A204.1 (cell line): ENCODE measurements around the gene ACOT11.

Source experiments
- FAIRE-seq: peaks from 2 replicates; lab custom pipeline; 2012; peaks lifted over from hg19 to GRCh38; lab: Jason Lieb, UNC

Gene ACOT11

GRCh38 chr1:54564312-54565112 lies 16.5 kb downstream of the ACOT11 start:
- FAIRE-seq, result no peak

- no peak for FAIRE-seq
Observed at GRCh38 chr1:54565113-54565501, 17.1 kb downstream of the ACOT11 start.

DNA sequence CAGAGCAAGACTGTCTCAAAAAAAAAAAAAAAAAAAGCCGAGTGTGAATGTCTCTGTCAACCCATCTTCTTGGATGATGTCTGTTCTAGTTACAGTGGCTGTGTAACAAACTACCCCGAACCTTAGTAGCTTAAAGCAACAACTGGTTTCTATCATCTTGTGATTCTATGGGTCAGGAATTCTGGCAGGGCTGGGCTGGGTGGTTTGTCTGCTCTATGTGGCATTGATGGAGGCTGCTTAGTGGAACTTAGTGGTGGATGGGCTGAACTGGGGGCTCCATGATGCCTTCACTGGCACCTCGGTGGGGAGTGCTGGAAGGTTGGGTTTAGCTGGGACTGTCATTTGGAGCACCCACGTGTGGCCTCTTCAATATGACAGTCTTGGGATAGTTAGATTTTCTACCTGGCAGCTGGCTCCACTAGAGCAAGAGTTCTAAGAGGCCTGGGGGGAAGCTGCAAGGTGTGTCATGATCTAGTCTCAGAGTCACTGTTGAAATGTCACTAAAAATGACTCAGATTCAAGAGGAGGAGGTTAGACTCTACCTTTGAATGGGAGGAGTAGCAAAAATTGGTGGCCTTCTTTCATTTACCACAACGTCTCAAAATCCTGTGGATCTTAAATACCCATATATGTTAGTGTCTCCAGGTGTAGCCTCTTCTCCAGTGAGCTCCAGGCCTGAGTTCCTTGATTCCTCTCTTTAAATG lies 18.6 kb downstream of the ACOT11 start:
- no peak for FAIRE-seq

GRCh38 chr1:54567961-54568360 lies 19.9 kb downstream of the ACOT11 start:
- no peak for FAIRE-seq

GRCh38 chr1:54569339-54569738 lies 21.3 kb downstream of the ACOT11 start:
- FAIRE-seq, result no peak

- no peak for FAIRE-seq
Observed at GRCh38 chr1:54570161-54570560, 22.1 kb downstream of the ACOT11 start.

DNA sequence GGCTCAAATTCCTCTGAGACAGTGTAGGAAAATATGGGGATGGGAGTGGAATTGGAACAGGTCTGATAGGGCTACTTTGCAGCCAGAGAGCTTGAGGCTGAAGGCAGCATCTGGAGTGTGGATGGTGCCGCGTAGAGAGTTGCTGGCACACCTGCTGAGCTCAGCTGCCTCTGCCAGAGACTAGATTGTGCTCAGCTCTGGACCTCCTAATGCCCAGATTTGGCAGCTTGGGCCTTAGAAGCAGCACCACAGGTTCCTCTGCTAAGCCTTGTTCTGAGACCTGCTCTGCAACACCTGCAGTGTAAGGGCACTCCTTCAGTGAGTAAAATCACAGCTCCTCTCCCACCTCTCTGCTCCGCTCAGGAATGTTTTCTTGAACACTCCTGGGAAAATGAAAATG lies 23.3 kb downstream of the ACOT11 start:
- no peak for FAIRE-seq

GRCh38 chr1:54571803-54572541 lies 23.9 kb downstream of the ACOT11 start:
- no peak for FAIRE-seq

GRCh38 chr1:54572542-54572850 lies 24.5 kb downstream of the ACOT11 start:
- FAIRE-seq, result no peak

DNA sequence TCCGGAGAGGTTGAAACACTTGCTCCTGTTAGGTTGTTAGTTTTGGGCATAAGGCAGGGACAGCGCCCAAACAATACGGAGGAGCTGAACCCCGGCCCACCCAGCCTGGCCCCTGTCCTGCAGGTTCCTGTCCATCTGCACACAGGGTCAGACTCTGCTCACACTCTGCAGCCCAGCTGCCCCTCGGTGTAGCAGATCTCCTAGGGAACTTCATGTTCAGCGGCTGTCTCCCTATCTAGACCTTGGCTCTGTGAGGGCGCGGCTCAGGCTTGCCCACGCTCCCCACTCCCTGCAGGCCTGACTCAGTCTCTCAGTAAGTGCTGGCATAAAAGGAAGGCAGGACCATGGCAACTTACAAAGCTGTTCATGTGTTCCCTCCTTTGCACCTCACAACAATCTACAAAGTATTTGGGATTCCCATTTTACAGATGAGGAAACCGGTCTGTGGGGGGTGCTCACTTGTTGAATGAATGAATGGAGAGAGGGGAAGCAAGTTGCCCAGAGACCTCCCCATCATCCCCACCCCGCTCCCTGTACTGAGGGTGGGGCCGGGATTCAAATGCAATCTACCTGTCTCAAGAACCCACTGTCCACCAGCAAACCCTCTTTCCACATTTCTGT lies 26.2 kb downstream of the ACOT11 start:
- FAIRE-seq, result no peak

GRCh38 chr1:54575161-54575560 lies 27.1 kb downstream of the ACOT11 start:
- FAIRE-seq, result no peak

GRCh38 chr1:54575605-54576290 lies 27.7 kb downstream of the ACOT11 start:
- no peak for FAIRE-seq

DNA sequence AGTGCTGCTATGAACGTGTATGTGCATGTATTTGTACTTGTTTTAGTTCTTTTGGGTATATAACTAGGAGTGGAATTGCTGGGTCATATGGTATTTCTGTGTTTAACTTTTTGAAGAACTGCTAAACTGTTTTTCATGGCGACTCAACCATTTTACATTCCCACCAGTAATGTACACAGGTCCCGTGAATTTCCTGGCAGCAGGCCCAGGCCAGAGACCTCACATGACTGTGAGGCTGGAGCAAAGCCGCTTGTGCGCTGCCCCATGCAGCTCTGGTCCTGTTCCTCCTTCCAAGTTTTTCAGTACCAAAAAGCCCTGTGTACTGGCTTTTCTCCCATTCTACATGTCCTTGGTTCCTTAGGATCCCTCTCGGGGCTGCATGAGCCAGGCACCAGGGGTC lies 29.6 kb downstream of the ACOT11 start:
- FAIRE-seq, result no peak

- no peak for FAIRE-seq
Observed at GRCh38 chr1:54579337-54579781, 31.3 kb downstream of the ACOT11 start.

DNA sequence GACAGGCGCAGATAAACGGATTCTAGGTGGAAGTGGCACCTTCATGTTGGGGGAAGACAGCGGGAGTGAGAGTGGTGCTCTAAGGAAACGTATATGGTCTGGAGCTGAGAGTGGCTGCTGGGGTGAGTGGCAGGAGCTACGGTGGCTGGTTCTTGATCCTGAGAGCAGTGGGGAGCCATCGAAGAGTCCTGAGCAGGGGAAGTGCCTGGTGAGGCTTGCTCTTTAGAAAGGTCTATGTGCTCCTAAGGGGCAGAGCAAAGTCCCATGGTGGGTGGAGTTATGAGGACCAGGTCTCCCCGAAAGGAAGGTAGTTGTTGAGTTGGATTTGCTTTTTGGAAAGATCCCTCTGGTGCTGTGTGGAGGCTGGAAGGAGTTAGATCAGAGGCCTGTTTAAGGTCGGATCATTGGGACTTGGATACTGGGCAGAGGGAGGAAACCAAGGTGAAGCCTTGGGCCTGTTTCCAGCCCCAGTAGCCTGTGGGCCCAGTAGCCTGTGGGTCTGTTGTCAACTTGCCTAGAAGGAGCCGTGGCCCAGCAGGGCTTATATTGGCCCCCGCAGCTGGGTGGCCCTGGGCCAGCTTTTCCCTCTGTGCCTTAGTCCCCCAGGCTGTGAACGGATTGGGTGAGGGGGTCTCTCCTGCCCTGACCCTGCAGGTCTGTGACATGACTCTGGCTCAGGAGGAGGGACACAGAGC lies 33.0 kb downstream of the ACOT11 start:
- no peak for FAIRE-seq

GRCh38 chr1:54581621-54582035 lies 33.6 kb downstream of the ACOT11 start:
- no peak for FAIRE-seq

DNA sequence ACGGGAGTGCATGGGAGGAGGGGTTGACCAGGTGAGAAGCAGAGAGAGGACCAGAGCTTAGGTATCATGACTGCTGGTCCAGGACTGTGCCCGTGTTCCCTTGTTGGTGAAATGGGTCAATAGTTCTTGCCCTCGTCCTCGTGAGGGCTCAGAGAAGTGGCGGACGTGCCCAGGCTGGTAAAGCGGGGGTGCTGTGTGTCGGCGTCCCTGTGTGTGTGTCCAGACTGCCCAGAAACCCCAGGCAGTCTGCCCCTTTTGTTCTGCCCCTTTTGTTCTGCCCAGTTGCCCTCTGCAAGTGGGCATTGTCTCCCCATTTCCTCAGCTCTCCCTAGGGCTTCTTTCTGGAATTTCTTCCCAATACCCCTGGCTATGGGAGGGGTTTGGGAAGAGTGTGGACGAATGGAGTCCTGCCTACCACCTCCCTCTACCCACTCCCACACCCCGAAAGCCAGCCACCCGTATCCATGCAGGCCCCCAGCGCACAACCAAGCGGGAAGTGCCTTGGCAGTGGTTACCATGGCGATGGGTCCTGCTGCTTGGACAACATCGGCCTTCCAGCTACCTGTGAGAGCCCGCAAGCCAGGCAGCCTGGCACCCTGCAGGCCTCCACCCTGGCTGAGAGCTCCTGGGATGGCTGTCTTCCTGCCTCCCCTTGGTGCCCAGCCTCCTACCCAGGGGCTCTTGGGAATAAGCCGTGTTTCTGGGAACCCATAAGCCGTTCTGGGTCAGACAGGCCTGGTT lies 34.7 kb downstream of the ACOT11 start:
- no peak for FAIRE-seq

- no peak for FAIRE-seq
Observed at GRCh38 chr1:54583307-54583686, 35.3 kb downstream of the ACOT11 start.

- no peak for FAIRE-seq
Observed at GRCh38 chr1:54583871-54584270, 35.8 kb downstream of the ACOT11 start.

DNA sequence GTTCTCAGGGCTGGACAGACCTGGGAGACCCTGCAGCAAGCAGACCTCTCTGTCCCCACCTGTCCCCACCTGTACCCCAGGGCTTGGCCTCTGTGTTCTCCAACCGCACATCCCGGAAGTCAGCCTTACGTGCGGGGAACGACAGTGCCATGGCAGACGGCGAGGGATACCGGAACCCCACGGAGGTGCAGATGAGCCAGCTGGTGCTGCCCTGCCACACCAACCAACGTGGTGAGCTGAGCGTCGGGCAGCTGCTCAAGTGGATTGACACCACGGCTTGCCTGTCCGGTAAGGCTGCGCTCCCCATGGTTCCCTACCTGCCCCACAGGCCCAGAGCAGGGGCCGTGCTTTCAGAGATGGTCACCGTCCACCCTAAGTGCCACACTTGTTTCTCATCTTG lies 36.5 kb downstream of the ACOT11 start:
- no peak for FAIRE-seq
